CD8-positive, alpha-beta memory T cell (primary cell): Measurements from ENCODE around the gene ACSM2B. TPM values are rescaled to one million over a fixed set of nuclear protein-coding genes. Genes with fewer than 3 reads are reported as not detected.
"Not testable (repeated sequence)": the region's sequence is repeated elsewhere in the genome, so short reads cannot be mapped to it uniquely, and the experiment has no call there.

Experiments used
- CTCF ChIA-PET: fragments of 350-600 bp; sonication (Branson Sonifier 250); formaldehyde crosslinking; loops from one replicate; lab custom pipeline; 2021; ENCODE audit warnings: antibody characterized with exemption; lab: Charles Lee
- POLR2A ChIA-PET: fragments of 350-600 bp; sonication (Branson Sonifier 250); formaldehyde crosslinking; loops from one replicate; lab custom pipeline; 2021; ENCODE audit warnings: antibody characterized with exemption; lab: Charles Lee
- DNase-seq, 5 donors: peaks; one replicate each; pipeline versions ENCODE4 v3.0.0 to v3.0.0-alpha.2; 2020 to 2022; ENCODE audit warnings: mixed read lengths in 1 of 5
- H3K27ac ChIP-seq: one replicate; pipeline ENCODE4 v1.7.0; 2013; ENCODE audit warnings: low read depth, mild to moderate bottlenecking, low read length, moderate library complexity
- H3K27me3 ChIP-seq: 2 replicates; pipeline ENCODE4 v1.7.0; 2013; ENCODE audit warnings: low read length, mild to moderate bottlenecking; ENCODE audit not compliant: insufficient read depth, poor library complexity, severe bottlenecking
- H3K36me3 ChIP-seq: 2 replicates; pipeline ENCODE4 v1.7.0; 2013; ENCODE audit warnings: mild to moderate bottlenecking, low read length, moderate library complexity; ENCODE audit not compliant: insufficient read depth
- H3K4me1 ChIP-seq: 2 replicates; pipeline ENCODE4 v1.7.0; 2013; ENCODE audit warnings: mild to moderate bottlenecking, low read length, moderate library complexity; ENCODE audit not compliant: insufficient read depth
- H3K4me3 ChIP-seq: 2 replicates; pipeline ENCODE4 v1.7.0; 2013; ENCODE audit warnings: mild to moderate bottlenecking, low read length
- H3K9me3 ChIP-seq: 2 replicates; pipeline ENCODE4 v1.7.0; 2013; ENCODE audit warnings: mild to moderate bottlenecking, low read length
- H3K27ac Mint-ChIP-seq, 8 donors: one replicate each; pipeline ENCODE4 v1.8.0; 2020 to 2021; ENCODE audit warnings: mixed read lengths in 8 of 8, mild to moderate bottlenecking in 6 of 8, inconsistent platforms in 3 of 8, moderate library complexity in 3 of 8
- H3K27me3 Mint-ChIP-seq, 2 donors: one replicate each; pipeline ENCODE4 v1.8.0; 2020 to 2021; ENCODE audit warnings: mixed read lengths in 2 of 2, mild to moderate bottlenecking in 1 of 2, moderate library complexity in 1 of 2
- H3K36me3 Mint-ChIP-seq, 3 donors: one replicate each; pipeline ENCODE4 v1.8.0; 2020 to 2021; ENCODE audit warnings: mixed read lengths in 3 of 3, inconsistent platforms in 1 of 3, mild to moderate bottlenecking in 1 of 3
- H3K4me1 Mint-ChIP-seq, 3 donors: one replicate each; pipeline ENCODE4 v1.8.0; 2020 to 2021; ENCODE audit warnings: mixed read lengths in 3 of 3, inconsistent platforms in 1 of 3, mild to moderate bottlenecking in 1 of 3
- H3K4me3 Mint-ChIP-seq, 7 donors: one replicate each; pipeline ENCODE4 v1.8.0; 2020 to 2021; ENCODE audit warnings: mixed read lengths in 7 of 7, mild to moderate bottlenecking in 6 of 7, moderate library complexity in 4 of 7, inconsistent platforms in 2 of 7
- H3K9me3 Mint-ChIP-seq, 5 donors: one replicate each; pipeline ENCODE4 v1.8.0; 2020 to 2022; ENCODE audit warnings: mixed read lengths in 5 of 5, mild to moderate bottlenecking in 3 of 5, moderate library complexity in 2 of 5, inconsistent platforms in 1 of 5
- polyA plus RNA-seq: library from polyadenylated mRNA; unstranded; fragments of 300-500 nt; fragmentation: Illumina TruSeq; gene quantifications from one replicate; pipeline ENCODE4 v1.2.3, GENCODE V29; 2021
- total RNA-seq, 2 experiments: library from RNA; stranded (reverse); gene quantifications; one replicate each; pipeline ENCODE4 v1.2.3, GENCODE V29; 2021

Gene ACSM2B
- total and polyA plus RNA-seq, 3 experiments from 2014 or later: not detected

DNA sequence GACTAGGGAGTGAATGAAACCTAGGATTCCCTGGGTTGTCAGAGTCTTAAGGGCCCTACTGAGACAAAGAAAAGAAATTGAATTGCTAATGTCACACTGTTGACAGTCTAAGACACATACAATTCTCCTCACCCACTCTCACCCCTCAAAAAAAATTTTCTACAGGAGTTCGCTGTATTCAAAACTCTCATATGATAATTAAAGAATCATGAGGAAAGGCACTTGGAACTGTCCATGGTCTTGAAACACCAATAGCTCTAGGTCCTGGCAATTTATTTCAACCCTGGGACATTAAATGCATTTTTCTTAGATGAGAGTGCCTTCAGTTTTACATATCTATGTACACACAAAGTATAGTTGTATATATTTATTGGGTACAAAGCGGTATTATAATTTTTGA, 20.5 kb downstream of the ACSM2B start:
- CTCF ChIA-PET, H3K4me1 ChIP-seq, H3K27ac Mint-ChIP-seq, H3K4me3 Mint-ChIP-seq, H3K27me3 ChIP-seq, H3K36me3 ChIP-seq, H3K4me3 ChIP-seq, DNase-seq, H3K27ac ChIP-seq, H3K36me3 Mint-ChIP-seq, H3K9me3 Mint-ChIP-seq, H3K4me1 Mint-ChIP-seq, POLR2A ChIA-PET, H3K9me3 ChIP-seq: not testable (repeated sequence)
- H3K27me3 Mint-ChIP-seq: peaks cover 5 to 15% of the 10 kb centered on the region in 2 donors

DNA sequence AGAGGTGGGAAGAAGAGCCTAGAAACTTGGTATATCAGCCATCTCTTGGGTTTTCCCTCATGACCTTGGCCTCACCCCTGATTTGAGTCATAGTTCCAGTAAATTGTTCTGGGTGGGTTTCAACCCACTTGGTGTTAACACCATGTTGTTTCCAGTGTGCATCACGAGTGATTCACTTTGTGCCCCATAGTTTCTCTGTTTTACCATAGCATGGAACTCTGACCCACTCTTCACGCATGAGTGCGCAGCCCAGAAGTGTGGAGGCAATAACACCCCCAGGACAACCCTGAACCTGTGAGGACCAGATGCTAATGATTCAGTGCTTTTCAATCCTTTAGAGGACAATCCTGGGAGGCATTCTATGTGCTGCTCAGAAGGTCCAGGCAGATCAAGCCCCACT, 21.5 kb downstream of the ACSM2B start:
- DNase-seq, H3K4me3 Mint-ChIP-seq, H3K4me1 Mint-ChIP-seq, H3K27me3 ChIP-seq, POLR2A ChIA-PET, H3K36me3 Mint-ChIP-seq, H3K36me3 ChIP-seq, H3K27ac Mint-ChIP-seq, H3K9me3 ChIP-seq, CTCF ChIA-PET, H3K4me3 ChIP-seq, H3K27ac ChIP-seq, H3K9me3 Mint-ChIP-seq, H3K4me1 ChIP-seq: not testable (repeated sequence)
- peaks cover 5 to 17% of the 10 kb centered on the region in 2 donors for H3K27me3 Mint-ChIP-seq

DNA sequence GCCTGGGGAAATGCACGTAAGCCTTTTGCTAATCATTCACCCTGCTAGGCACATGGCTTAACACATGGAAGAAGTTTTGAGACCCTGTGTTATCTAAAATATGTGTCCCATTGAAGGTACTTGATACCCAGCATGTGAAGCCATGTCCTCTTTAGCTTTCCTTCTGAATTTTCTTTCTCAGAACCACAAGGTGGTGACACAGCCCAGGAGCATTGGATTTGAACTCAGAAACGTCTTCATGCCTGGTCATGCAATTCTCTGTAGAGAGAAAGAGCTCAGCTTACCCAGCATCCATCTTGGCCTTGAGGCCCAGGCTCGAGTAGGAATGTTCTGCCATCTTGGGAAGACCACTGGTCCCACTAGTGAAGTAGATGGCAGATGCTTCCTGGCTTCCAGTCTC, 22.7 kb downstream of the ACSM2B start:
- H3K4me1 ChIP-seq, H3K27ac Mint-ChIP-seq, POLR2A ChIA-PET, H3K4me1 Mint-ChIP-seq, H3K36me3 ChIP-seq, H3K9me3 ChIP-seq, CTCF ChIA-PET, H3K4me3 ChIP-seq, H3K27ac ChIP-seq, H3K4me3 Mint-ChIP-seq, H3K27me3 ChIP-seq, H3K36me3 Mint-ChIP-seq, DNase-seq: not testable (repeated sequence)
- Mint-ChIP-seq H3K27me3 (peaks cover 4 to 25% of the 10 kb centered on the region in 2 donors), H3K9me3 (peaks cover 0 to 11% (median 0%) of the 10 kb centered on the region in 5 donors)

DNA sequence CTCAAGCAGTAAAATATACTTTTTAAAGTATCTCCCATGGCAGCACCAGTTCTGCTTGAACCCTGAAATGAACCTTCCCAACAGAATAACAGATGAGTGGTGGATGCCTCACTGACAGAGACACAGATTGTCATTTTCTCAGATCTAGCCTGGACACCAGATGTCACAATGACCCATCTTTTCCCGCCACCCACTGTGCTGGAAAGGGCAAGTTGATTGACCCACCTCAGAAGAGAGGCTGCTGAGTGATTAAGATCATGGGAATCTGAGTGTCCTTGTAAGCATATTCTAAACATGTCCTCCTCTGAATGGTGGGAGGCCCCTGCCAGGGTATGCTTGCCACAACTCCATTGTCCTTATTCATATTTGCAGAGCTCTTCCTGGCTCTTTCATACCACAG, 29.2 kb downstream of the ACSM2B start:
- POLR2A ChIA-PET, H3K4me1 ChIP-seq, DNase-seq, H3K4me3 Mint-ChIP-seq, H3K27me3 ChIP-seq, H3K27ac Mint-ChIP-seq, CTCF ChIA-PET, H3K36me3 ChIP-seq, H3K4me1 Mint-ChIP-seq, H3K9me3 ChIP-seq, H3K4me3 ChIP-seq, H3K27ac ChIP-seq, H3K36me3 Mint-ChIP-seq, H3K9me3 Mint-ChIP-seq: not testable (repeated sequence)
- H3K27me3 Mint-ChIP-seq: peaks cover 6 to 38% of the 10 kb centered on the region in 2 donors

DNA sequence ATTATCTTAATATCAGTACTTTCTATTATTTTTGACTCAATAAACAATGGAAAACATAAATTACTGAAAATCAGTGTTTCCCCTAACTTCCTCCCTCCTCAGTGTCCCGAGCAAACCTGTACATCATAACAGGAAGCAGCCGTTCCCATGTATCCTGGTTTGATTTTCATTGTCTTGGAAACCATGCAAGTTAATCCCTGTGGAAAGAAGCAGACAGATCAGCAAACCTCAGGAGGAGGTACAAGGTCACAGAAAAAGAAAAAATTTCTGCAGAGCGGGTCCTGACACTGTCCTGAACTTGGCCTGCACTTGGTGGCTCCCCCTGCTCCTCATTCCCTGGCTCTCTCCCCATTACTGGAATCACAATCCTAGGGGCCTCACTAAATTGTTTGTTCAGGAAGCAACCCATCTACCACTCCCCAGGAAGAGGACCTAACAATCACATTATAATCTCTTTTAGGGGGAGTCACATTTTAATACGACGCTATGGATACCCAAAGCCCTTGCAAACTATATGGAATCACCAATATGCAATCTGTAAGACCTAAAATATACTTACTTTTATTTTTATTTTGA, 29.8 kb downstream of the ACSM2B start:
- H3K4me3 ChIP-seq, H3K36me3 Mint-ChIP-seq, H3K9me3 ChIP-seq, H3K4me1 Mint-ChIP-seq, POLR2A ChIA-PET, H3K36me3 ChIP-seq, H3K27ac Mint-ChIP-seq, H3K27me3 ChIP-seq, H3K27ac ChIP-seq, H3K9me3 Mint-ChIP-seq, H3K4me3 Mint-ChIP-seq, DNase-seq, H3K4me1 ChIP-seq, CTCF ChIA-PET: not testable (repeated sequence)
- peaks cover 6 to 35% of the 10 kb centered on the region in 2 donors for H3K27me3 Mint-ChIP-seq

DNA sequence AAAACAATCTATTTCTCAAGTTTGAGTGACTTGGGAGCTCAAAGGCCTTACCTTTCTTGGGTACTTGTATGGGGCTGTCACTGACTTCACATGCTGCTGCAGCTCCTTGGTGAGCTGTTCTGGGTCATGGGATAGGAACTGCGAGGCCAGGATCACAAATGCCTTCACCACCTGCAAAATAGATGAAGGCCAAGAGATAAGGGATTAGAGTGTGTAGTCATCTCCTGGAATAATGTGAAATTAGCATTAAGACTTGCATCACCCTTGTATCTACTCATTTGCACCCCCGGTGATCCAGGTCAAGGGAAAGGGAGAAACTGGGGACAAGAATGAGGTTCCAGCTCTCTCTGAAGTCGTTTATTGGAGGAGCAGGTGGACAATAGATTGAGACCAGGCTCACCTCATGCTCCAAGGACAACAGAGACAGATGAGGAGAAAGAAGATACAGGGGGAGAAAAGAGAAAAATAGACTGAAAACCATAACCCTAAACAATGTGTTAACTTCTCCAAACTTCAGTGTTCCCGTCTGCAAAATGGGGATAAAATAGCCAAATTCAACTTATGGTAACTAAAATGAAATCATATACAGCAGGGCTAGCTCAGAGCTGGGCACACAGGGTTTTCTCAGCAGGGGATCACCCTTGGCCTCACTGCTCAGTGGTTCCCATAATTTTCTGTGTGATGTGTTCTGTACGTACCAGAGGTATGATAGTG, 35.4 kb downstream of the ACSM2B start:
- H3K9me3 ChIP-seq, POLR2A ChIA-PET, H3K4me3 Mint-ChIP-seq, H3K4me1 Mint-ChIP-seq, H3K36me3 ChIP-seq, H3K27ac Mint-ChIP-seq, H3K4me3 ChIP-seq, H3K9me3 Mint-ChIP-seq, H3K4me1 ChIP-seq, H3K36me3 Mint-ChIP-seq, H3K27ac ChIP-seq, DNase-seq, H3K27me3 ChIP-seq, CTCF ChIA-PET: not testable (repeated sequence)
- H3K27me3 Mint-ChIP-seq: peaks cover 7 to 12% of the 10 kb centered on the region in 2 donors

DNA sequence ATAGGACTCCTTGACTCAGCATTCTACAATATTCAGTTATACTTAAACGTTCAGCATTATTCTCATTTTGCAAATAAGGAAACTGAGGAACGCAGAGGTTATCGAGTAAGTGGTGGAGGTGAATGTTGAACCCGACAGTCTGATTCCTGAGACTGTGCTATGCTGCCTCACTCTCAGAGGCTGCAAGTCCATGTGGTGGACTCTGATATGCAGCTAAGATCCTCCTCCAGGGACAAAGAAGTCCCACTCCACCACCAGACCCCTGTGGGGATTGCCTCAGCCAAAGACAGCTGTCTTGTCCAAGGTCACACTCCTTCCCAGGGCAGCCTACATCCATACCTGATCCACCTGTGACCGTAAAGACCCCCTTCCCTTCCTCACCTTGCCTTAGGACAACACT, 37.5 kb downstream of the ACSM2B start:
- no peak overlapping the region for H3K4me3 ChIP-seq
- ChIA-PET CTCF (no interaction called here), POLR2A (no interaction called here)
- Mint-ChIP-seq H3K9me3 (peaks cover 0 to 2% (median 0%) of the 10 kb centered on the region in 5 donors), H3K27me3 (peaks cover 4 to 8% of the 10 kb centered on the region in 2 donors), H3K27ac (no peak overlapping the region), H3K4me3 (no peak overlapping the region), H3K36me3 (no peaks in the 10 kb centered on the region), H3K4me1 (no peaks in the 10 kb centered on the region)
- no peaks in the 10 kb centered on the region for H3K36me3 ChIP-seq
- H3K4me1 ChIP-seq: no peaks in the 10 kb centered on the region
- no peak overlapping the region for H3K27ac ChIP-seq
- H3K27me3 ChIP-seq: no peaks in the 10 kb centered on the region
- no peaks in the 10 kb centered on the region for H3K9me3 ChIP-seq
- no peak for DNase-seq

DNA sequence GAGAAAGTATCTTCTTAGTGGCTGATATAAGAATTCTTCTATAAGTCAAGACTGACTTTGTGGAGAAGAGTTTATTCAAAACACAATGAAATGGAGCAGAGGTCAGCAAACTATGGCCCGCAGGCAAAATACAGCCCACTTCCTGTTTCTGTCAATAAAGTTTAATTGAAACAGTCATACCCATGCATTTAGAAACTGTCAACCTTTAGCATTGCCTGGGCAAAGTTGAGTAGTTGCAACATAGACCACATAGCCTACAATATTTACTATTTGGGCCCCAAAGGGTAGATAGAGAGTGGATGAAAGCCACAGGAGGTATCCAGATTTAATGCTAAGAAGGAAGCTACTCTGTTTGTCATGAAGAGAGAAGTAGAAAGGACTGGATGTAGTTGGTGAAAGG, 38.0 kb downstream of the ACSM2B start:
- CTCF ChIA-PET: no interaction called here
- H3K4me3 Mint-ChIP-seq: no peak overlapping the region
- Histone ChIP-seq H3K9me3 (no peaks in the 10 kb centered on the region), H3K36me3 (no peaks in the 10 kb centered on the region), H3K4me3 (no peak overlapping the region), H3K27me3 (no peaks in the 10 kb centered on the region), H3K4me1 (no peaks in the 10 kb centered on the region), H3K27ac (no peak overlapping the region)
- H3K9me3 Mint-ChIP-seq: peaks cover 0 to 2% (median 0%) of the 10 kb centered on the region in 5 donors
- no peak overlapping the region for H3K27ac Mint-ChIP-seq
- POLR2A ChIA-PET: no interaction called here
- no peaks in the 10 kb centered on the region for H3K4me1 Mint-ChIP-seq
- H3K27me3 Mint-ChIP-seq: peaks cover 4 to 8% of the 10 kb centered on the region in 2 donors
- no peak for DNase-seq
- no peaks in the 10 kb centered on the region for H3K36me3 Mint-ChIP-seq
